AG04449 (cell line): ENCODE data around the gene SEMA6B.
A peak's percentile ranks its signal among the peaks of the same experiment; 100 is the strongest.

Experiments
- CTCF ChIA-PET: fragments of 350-600 bp; formaldehyde crosslinking; extraction: SDS; loops from one replicate; lab custom pipeline; 2021; ENCODE audit warnings: antibody characterized with exemption; lab: Yijun Ruan, JAX
- POLR2A ChIA-PET: fragments of 400-600, 350-600 bp; formaldehyde crosslinking; extraction: SDS; loops from one replicate; lab custom pipeline; 2020; ENCODE audit warnings: antibody characterized with exemption, inconsistent platforms; lab: Yijun Ruan, JAX
- DNase-seq: peaks from one replicate; pipeline ENCODE4 v3.0.0-alpha.2; 2010; ENCODE audit warnings: low read depth, low spot score
- H3K4me3 ChIP-seq: 2 replicates; pipeline ENCODE4 v1.5.1; 2011; ENCODE audit warnings: low read depth, mild to moderate bottlenecking, control low read depth, low read length
- CTCF ChIP-seq: IDR thresholded peaks from one replicate; pipeline ENCODE4 v1.5.1; 2011; ENCODE audit warnings: mild to moderate bottlenecking, moderate library complexity, low read length, control low read depth, inconsistent platforms; ENCODE audit not compliant: insufficient read depth; ENCODE audit errors: missing control alignments

SEMA6B gene

GRCh38 chr19:4585556-4585955 lies 26.1 kb upstream of the SEMA6B start:
- CTCF ChIA-PET, result interaction anchor here (0.9 to 3.2 kb wide), 8 partner anchors 9 to 60 kb away, joined by 3 to 10 read pairs (median 5); no protein-coding TSS in a partner anchor
- POLR2A ChIA-PET, result interaction anchor here (0.6 kb wide), 1 partner anchor 12 kb away, joined by 3 read pairs; no protein-coding TSS in a partner anchor
- TF ChIP-seq CTCF, result no peak
- no peak for DNase-seq
- H3K4me3 ChIP-seq, result no peak overlapping the region

- ChIA-PET POLR2A (interaction anchor here (0.6 kb wide), 1 partner anchor 12 kb away, joined by 3 read pairs; no protein-coding TSS in a partner anchor), CTCF (interaction anchor here (0.9 to 3.2 kb wide), 10 partner anchors 9 to 60 kb away, joined by 3 to 10 read pairs (median 4); no protein-coding TSS in a partner anchor)
- peak overlapping the region; percentile 59 for H3K4me3 ChIP-seq
- no peak for TF ChIP-seq CTCF
- DNase-seq, result no peak
These were observed 25.4 kb upstream of the SEMA6B start for GRCh38 chr19:4584670-4585460.

GRCh38 chr19:4583961-4584669 lies 24.6 kb upstream of the SEMA6B start:
- POLR2A ChIA-PET, result no interaction called here
- DNase-seq, result no peak

GRCh38 chr19:4582980-4583842 lies 23.7 kb upstream of the SEMA6B start:
- ChIA-PET POLR2A (no interaction called here), CTCF (no interaction called here)

More at GRCh38 chr19:4583961-4584669, 24.6 kb upstream of the SEMA6B start:
- CTCF ChIA-PET, result interaction anchor here (1.0 to 3.2 kb wide), 5 partner anchors 8 to 51 kb away, joined by 3 to 10 read pairs (median 9); no protein-coding TSS in a partner anchor
- TF ChIP-seq CTCF, result no peak
- peak overlapping the region; percentile 59 for H3K4me3 ChIP-seq

More at GRCh38 chr19:4582980-4583842, 23.7 kb upstream of the SEMA6B start:
- DNase-seq, result no peak
- H3K4me3 ChIP-seq, result no peak overlapping the region
- TF ChIP-seq CTCF, result no peak
